ENCODE data around the gene GNAQ.

Gene GNAQ

GRCh38 chr9:78031444-78031892, at the start of gene GNAQ:
TSS of gene GNAQ (minus strand) at chr9:78031811. CDS start at chr9:78031235, 576 bp downstream.
- in situ Hi-C loops (cut with MboI; ENCODE audit: low sequenced_read_pairs), result loop anchor here (10.0 to 25.0 kb wide), 2 partner anchors 47 to 169 kb away; no protein-coding TSS in a partner anchor

GRCh38 chr9:78074385-78075291, 43.0 kb upstream of the GNAQ start:
- in situ Hi-C loops (cut with MboI; ENCODE audit: low sequenced_read_pairs), result loop anchor here (25.0 kb wide), 1 partner anchor 88 kb away; no protein-coding TSS in a partner anchor

- in situ Hi-C loops (cut with MboI; ENCODE audit: low sequenced_read_pairs), result loop anchor here (25.0 kb wide), 1 partner anchor 89 kb away; no protein-coding TSS in a partner anchor
Observed at GRCh38 chr9:78073722-78074121, 42.1 kb upstream of the GNAQ start.

GRCh38 chr9:78072586-78073199, 41.1 kb upstream of the GNAQ start:
- in situ Hi-C loops (cut with MboI; ENCODE audit: low sequenced_read_pairs), result loop anchor here (25.0 kb wide), 1 partner anchor 90 kb away; no protein-coding TSS in a partner anchor

- in situ Hi-C loops (cut with MboI; ENCODE audit: low sequenced_read_pairs), result loop anchor here (25.0 kb wide), 1 partner anchor 92 kb away; no protein-coding TSS in a partner anchor
Observed at GRCh38 chr9:78070521-78070920, 38.9 kb upstream of the GNAQ start.

GRCh38 chr9:78064075-78064474, 32.5 kb upstream of the GNAQ start:
- in situ Hi-C loops (cut with MboI; ENCODE audit: low sequenced_read_pairs), result loop anchor here (25.0 kb wide), 1 partner anchor 98 kb away; no protein-coding TSS in a partner anchor

- in situ Hi-C loops (cut with MboI; ENCODE audit: low sequenced_read_pairs), result loop anchor here (25.0 kb wide), 1 partner anchor 100 kb away; no protein-coding TSS in a partner anchor
Observed at GRCh38 chr9:78062710-78063109, 31.1 kb upstream of the GNAQ start.

- in situ Hi-C loops (cut with MboI; ENCODE audit: low sequenced_read_pairs), result loop anchor here (25.0 kb wide), 1 partner anchor 108 kb away; no protein-coding TSS in a partner anchor
Observed at GRCh38 chr9:78054218-78054617, 22.6 kb upstream of the GNAQ start.

- in situ Hi-C loops (cut with MboI; ENCODE audit: low sequenced_read_pairs), result loop anchor here (25.0 kb wide), 1 partner anchor 109 kb away; no protein-coding TSS in a partner anchor
Observed at GRCh38 chr9:78053627-78054026, 22.0 kb upstream of the GNAQ start.

- in situ Hi-C loops (cut with MboI; ENCODE audit: low sequenced_read_pairs), result loop anchor here (25.0 kb wide), 1 partner anchor 112 kb away; no protein-coding TSS in a partner anchor
Observed at GRCh38 chr9:78050421-78050820, 18.8 kb upstream of the GNAQ start.

- in situ Hi-C loops (cut with MboI; ENCODE audit: low sequenced_read_pairs), result loop anchor here (10.0 to 25.0 kb wide), 2 partner anchors 55 to 187 kb away; no protein-coding TSS in a partner anchor
Observed at GRCh38 chr9:78049484-78049883, 17.9 kb upstream of the GNAQ start.

GRCh38 chr9:78047106-78047505, 15.5 kb upstream of the GNAQ start:
- in situ Hi-C loops (cut with MboI; ENCODE audit: low sequenced_read_pairs), result loop anchor here (10.0 to 25.0 kb wide), 2 partner anchors 58 to 185 kb away; no protein-coding TSS in a partner anchor

- in situ Hi-C loops (cut with MboI; ENCODE audit: low sequenced_read_pairs), result loop anchor here (10.0 to 25.0 kb wide), 2 partner anchors 59 to 184 kb away; no protein-coding TSS in a partner anchor
Observed at GRCh38 chr9:78046112-78046511, 14.5 kb upstream of the GNAQ start.

GRCh38 chr9:78044886-78045285, 13.3 kb upstream of the GNAQ start:
- in situ Hi-C loops (cut with MboI; ENCODE audit: low sequenced_read_pairs), result loop anchor here (10.0 to 25.0 kb wide), 2 partner anchors 60 to 183 kb away; no protein-coding TSS in a partner anchor

GRCh38 chr9:78044189-78044588, 12.6 kb upstream of the GNAQ start:
- in situ Hi-C loops (cut with MboI; ENCODE audit: low sequenced_read_pairs), result loop anchor here (10.0 to 25.0 kb wide), 2 partner anchors 61 to 182 kb away; no protein-coding TSS in a partner anchor

GRCh38 chr9:78041971-78042370, 10.4 kb upstream of the GNAQ start:
- in situ Hi-C loops (cut with MboI; ENCODE audit: low sequenced_read_pairs), result loop anchor here (10.0 to 25.0 kb wide), 2 partner anchors 63 to 180 kb away; no protein-coding TSS in a partner anchor

GRCh38 chr9:78040726-78041125, 9.1 kb upstream of the GNAQ start:
- in situ Hi-C loops (cut with MboI; ENCODE audit: low sequenced_read_pairs), result loop anchor here (10.0 to 25.0 kb wide), 2 partner anchors 64 to 178 kb away; no protein-coding TSS in a partner anchor

- in situ Hi-C loops (cut with MboI; ENCODE audit: low sequenced_read_pairs), result loop anchor here (10.0 to 25.0 kb wide), 2 partner anchors 54 to 176 kb away; no protein-coding TSS in a partner anchor
Observed at GRCh38 chr9:78038620-78039300, 7.1 kb upstream of the GNAQ start.

- in situ Hi-C loops (cut with MboI; ENCODE audit: low sequenced_read_pairs), result loop anchor here (10.0 to 25.0 kb wide), 2 partner anchors 51 to 173 kb away; no protein-coding TSS in a partner anchor
Observed at GRCh38 chr9:78035383-78035993, 3.9 kb upstream of the GNAQ start.

All from HL-60/S4 treated with phorbol 12-myristate 13-acetate at 8.2 ng/mL for 4 days and 3 days (cell line).